Measurements from ENCODE around the gene SEPSECS.
A peak's percentile ranks its signal among the peaks of the same experiment; 100 is the strongest.

SEPSECS gene

GRCh38 chr4:25110527-25111329 lies 49.5 kb downstream of the SEPSECS start:
- DNase-seq (ENCODE audit: low read depth): no peak

GRCh38 chr4:25109511-25109910 lies 50.7 kb downstream of the SEPSECS start:
- no peak for DNase-seq (ENCODE audit: low read depth)

- DNase-seq (ENCODE audit: low read depth): no peak
Observed at GRCh38 chr4:25108556-25108955, 51.7 kb downstream of the SEPSECS start.

- no peak for DNase-seq (ENCODE audit: low read depth)
Observed at GRCh38 chr4:25107827-25108516, 52.3 kb downstream of the SEPSECS start.

DNA sequence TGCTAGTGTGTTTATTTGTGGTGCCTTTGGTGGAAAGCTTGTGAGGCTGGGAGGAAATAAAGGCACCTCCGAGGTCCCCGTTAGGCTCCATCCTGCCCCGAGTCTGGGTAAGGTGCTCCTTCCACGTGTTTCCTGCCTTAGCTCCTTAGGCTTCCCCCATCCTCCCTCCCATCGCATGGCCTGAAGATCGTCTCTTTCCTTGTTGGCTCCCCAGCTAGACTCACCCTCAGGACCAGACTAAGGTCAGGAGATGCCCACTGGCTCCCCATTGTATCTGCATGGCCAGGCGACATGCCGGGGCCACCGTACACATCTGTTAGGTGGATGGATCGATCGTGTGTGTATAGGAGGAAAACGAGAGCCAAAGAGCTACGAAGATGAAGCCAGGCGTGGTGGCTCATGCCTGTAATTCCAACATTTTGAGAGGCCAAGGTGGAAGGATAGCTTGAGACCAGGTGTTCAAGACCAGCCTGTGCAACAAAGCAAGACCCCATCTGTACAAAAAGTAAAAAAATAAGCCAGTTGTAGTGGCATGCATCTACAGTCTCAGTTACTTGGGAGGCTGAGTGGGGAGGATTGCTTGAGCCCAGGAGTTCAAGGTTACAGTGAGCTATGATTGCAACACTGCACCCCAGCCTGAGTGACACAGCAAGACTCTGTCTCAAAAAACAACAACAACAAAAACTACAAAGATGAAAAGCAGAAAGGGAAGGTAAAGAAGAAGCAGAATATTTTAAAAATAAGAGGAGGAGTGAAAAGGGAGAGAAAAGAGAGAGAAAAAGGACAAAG lies 53.7 kb downstream of the SEPSECS start:
- DNase-seq (ENCODE audit: low read depth): no peak

- no peak for DNase-seq (ENCODE audit: low read depth)
Observed at GRCh38 chr4:25104591-25104990, 55.7 kb downstream of the SEPSECS start.

- DNase-seq (ENCODE audit: low read depth): no peak
Observed at GRCh38 chr4:25103418-25103817, 56.8 kb downstream of the SEPSECS start.

- DNase-seq (ENCODE audit: low read depth): no peak
Observed at GRCh38 chr4:25101836-25102235, 58.4 kb downstream of the SEPSECS start.

GRCh38 chr4:25100710-25101109 lies 59.5 kb downstream of the SEPSECS start:
- no peak for DNase-seq (ENCODE audit: low read depth)

GRCh38 chr4:25100021-25100555 lies 60.2 kb downstream of the SEPSECS start:
- no peak for DNase-seq (ENCODE audit: low read depth)

GRCh38 chr4:25098964-25099891 lies 61.0 kb downstream of the SEPSECS start:
- DNase-seq (ENCODE audit: low read depth): peak; percentile 59

DNA sequence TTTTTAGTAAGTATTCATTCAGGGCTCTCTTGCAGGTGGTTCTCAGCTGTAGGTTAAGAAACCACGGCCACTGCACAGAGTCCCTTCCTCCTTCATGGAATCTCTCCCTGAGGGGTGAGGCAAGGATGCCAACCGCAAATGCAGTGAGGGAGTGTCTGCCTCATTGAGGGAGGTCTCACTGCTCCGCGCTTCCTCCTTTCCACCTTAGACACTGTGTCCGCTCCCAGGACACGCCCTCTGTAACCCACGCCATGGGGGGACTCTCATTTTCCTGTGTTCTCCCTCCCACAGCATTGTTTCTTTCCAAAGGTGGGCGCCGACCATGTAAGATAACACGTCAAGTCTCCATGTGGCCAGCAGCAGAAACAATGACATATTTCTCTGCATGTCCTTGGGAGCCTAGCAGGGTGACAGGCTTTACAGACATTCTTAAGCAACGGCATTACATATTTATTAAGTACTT lies 63.2 kb downstream of the SEPSECS start:
- no peak for DNase-seq (ENCODE audit: low read depth)

DNA sequence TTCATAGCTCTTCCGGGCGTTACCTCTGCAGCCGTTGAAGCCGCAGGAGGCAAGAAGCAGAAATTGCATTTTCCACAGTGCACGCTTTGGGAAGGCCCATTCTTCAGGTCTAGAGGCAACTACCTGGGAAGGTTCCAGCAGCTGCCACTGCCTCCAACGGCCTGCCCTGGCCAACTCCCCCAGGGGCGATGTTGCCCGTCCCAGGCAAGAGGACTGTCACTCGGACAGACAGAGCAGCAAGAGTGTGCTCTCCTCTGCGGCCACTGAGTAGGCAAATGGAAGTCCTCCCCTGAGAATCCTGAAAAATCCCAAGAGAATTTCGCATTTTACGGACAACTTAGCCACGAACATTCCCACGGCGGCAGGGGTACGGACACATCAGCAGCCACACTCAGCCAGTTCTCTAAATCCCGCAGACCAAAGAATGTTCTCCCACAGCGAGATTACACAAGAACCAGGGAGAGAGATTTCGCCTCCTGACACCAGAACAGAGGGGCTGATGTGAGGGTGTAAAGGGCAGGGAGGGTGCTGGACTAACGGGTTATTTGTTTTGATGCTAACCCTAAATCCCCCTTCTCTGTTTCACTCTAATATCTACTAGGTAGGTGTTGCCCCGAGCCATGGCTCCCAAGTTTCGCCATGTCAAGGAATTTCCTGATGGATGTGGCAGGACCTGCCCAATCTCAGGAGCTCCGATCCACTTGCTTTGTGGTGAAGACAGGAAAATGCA lies 63.8 kb downstream of the SEPSECS start:
- no peak for DNase-seq (ENCODE audit: low read depth)

- DNase-seq (ENCODE audit: low read depth): no peak
Observed at GRCh38 chr4:25095837-25096236, 64.4 kb downstream of the SEPSECS start.

DNA sequence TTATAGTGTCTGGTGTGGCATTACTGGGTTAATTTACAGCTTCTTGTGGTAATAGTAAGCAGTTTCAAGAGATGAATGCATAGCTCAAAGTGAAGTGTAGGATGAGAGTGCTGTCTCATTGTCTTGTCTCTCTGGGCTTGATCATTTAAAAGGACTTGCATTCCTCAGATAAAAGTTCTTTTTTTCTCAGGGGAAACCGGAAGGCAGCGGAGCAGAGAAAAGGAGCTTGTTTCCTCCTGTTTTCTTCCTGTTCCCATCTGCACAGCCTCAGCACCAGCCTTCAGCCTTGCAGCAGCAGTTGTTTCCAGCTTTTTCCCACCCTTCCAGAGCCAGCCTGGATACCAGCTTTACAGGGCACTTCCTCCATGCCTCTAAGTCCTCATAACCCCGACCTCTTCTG lies 68.1 kb downstream of the SEPSECS start:
- no peak for DNase-seq (ENCODE audit: low read depth)

GRCh38 chr4:25090516-25090915 lies 69.7 kb downstream of the SEPSECS start:
- DNase-seq (ENCODE audit: low read depth): peak; percentile 18

GRCh38 chr4:25089051-25089763 lies 71.0 kb downstream of the SEPSECS start:
- no peak for DNase-seq (ENCODE audit: low read depth)

- no peak for DNase-seq (ENCODE audit: low read depth)
Observed at GRCh38 chr4:25088093-25088952, 71.9 kb downstream of the SEPSECS start.

- peak; percentile 13 for DNase-seq (ENCODE audit: low read depth)
Observed at GRCh38 chr4:25085671-25086070, 74.6 kb downstream of the SEPSECS start.
